HepG2 (cell line): ENCODE data around the gene TRAF4. TPM values are rescaled to one million over a fixed set of nuclear protein-coding genes. Genes with fewer than 3 reads are reported as not detected.

Experiments used
- DMAP1 ChIP-seq: IDR thresholded peaks from 2 replicates; pipeline ENCODE4 v1.6.1; 2016
- HIVEP1 ChIP-seq: sonication (generic); formaldehyde crosslinking; IDR thresholded peaks from 2 replicates; pipeline ENCODE4 v1.4.0; 2020; ENCODE audit warnings: mild to moderate bottlenecking, missing genetic modification reagents
- IKZF5 ChIP-seq: IDR thresholded peaks from 2 replicates; pipeline ENCODE4 v1.6.1; 2018; ENCODE audit warnings: missing genetic modification reagents, mild to moderate bottlenecking, missing compliant biosample characterization
- PAXIP1 ChIP-seq: sonication (generic); formaldehyde crosslinking; conservative IDR thresholded peaks from 2 replicates; pipeline ENCODE4 v1.4.0; 2020; ENCODE audit warnings: mild to moderate bottlenecking, missing genetic modification reagents, moderate library complexity
- PRMT3 ChIP-seq: sonication (generic); formaldehyde crosslinking; IDR thresholded peaks from 2 replicates; pipeline ENCODE4 v1.8.1; 2022; ENCODE audit warnings: low read depth, mild to moderate bottlenecking, moderate library complexity, missing genetic modification reagents, borderline replicate concordance
- RAD21 ChIP-seq: fragments of 450-650 bp; formaldehyde crosslinking; IDR thresholded peaks from 2 replicates; pipeline ENCODE4 v1.5.0; 2020; ENCODE audit warnings: mild to moderate bottlenecking
- SMARCC2 ChIP-seq: fragments of 450-650 bp; IDR thresholded peaks from 2 replicates; pipeline ENCODE4 v1.6.1; 2017; ENCODE audit warnings: antibody characterized with exemption, mild to moderate bottlenecking
- TBX2 ChIP-seq: sonication (generic); formaldehyde crosslinking; IDR thresholded peaks from 2 replicates; pipeline ENCODE4 v1.5.0; 2020; ENCODE audit warnings: missing genetic modification reagents, mild to moderate bottlenecking, borderline replicate concordance
- U2AF1 ChIP-seq: fragments of 200-400 bp; formaldehyde crosslinking; optimal IDR thresholded peaks from 2 replicates; pipeline ENCODE3; 2017; ENCODE audit warnings: mild to moderate bottlenecking, low read depth, low read length
- XBP1 ChIP-seq: sonication (generic); formaldehyde crosslinking; IDR thresholded peaks from 2 replicates; pipeline ENCODE4 v1.5.0; 2020; ENCODE audit warnings: missing genetic modification reagents
- ZFAT ChIP-seq: sonication (generic); formaldehyde crosslinking; conservative IDR thresholded peaks from 2 replicates; pipeline ENCODE4 v1.8.1; 2023; ENCODE audit warnings: missing genetic modification reagents, inconsistent platforms
- ZNF138 ChIP-seq: sonication (generic); formaldehyde crosslinking; IDR thresholded peaks from 2 replicates; pipeline ENCODE4 v1.5.0; 2020; ENCODE audit warnings: mild to moderate bottlenecking, low read depth, missing genetic modification reagents
- ZNF337 ChIP-seq: sonication (generic); formaldehyde crosslinking; IDR thresholded peaks from 2 replicates; pipeline ENCODE4 v1.5.1; 2020; ENCODE audit warnings: missing genetic modification reagents, low read depth, mild to moderate bottlenecking, borderline replicate concordance
- ZNF746 ChIP-seq: sonication (generic); formaldehyde crosslinking; IDR thresholded peaks from 2 replicates; pipeline ENCODE4 v1.8.0; 2022; ENCODE audit warnings: mild to moderate bottlenecking, missing genetic modification reagents
- ZNF788 ChIP-seq: sonication (generic); formaldehyde crosslinking; IDR thresholded peaks from 2 replicates; pipeline ENCODE4 v1.5.0; 2020; ENCODE audit warnings: mild to moderate bottlenecking, missing genetic modification reagents, borderline replicate concordance
- polyA plus RNA-seq, 8 experiments: library from polyadenylated mRNA; depleted of rRNA in 3 of 8; stranded (reverse) in 7 of 8; unstranded in 1 of 8; fragments of >200 nt; fragmentation: Illumina TruSeq in 4 of 8; extraction: Trizol in 4 of 8; gene quantifications; 2 replicates each; pipeline versions ENCODE4 v1.2.1 to v1.2.3, GENCODE V29; 2011 to 2016; ENCODE audit warnings: low read depth in 4 of 8, missing spikeins in 1 of 8, mixed read lengths in 1 of 8; ENCODE audit not compliant: insufficient read depth in 1 of 8
- total RNA-seq, 5 experiments: library from RNA; depleted of rRNA; stranded (reverse); fragments of >200 nt; fragmentation: Illumina TruSeq; extraction: Trizol; gene quantifications; 2 replicates each; pipeline ENCODE4 v1.2.3, GENCODE V29; 2016; ENCODE audit warnings: low read depth in 1 of 5
- TF ChIP-seq, protein P1 (sequence below): sonication (generic); formaldehyde crosslinking; IDR thresholded peaks from 2 replicates; pipeline ENCODE4 v1.8.1; 2023; ENCODE audit warnings: mild to moderate bottlenecking, missing genetic modification reagents
- TF ChIP-seq, protein P2 (sequence below): sonication (generic); formaldehyde crosslinking; IDR thresholded peaks from 2 replicates; pipeline ENCODE4 v1.5.1; 2020; ENCODE audit warnings: mild to moderate bottlenecking, moderate library complexity, missing genetic modification reagents
- TF ChIP-seq, protein P3 (sequence below): sonication (generic); formaldehyde crosslinking; IDR thresholded peaks from 2 replicates; pipeline ENCODE4 v1.4.0; 2020; ENCODE audit warnings: missing genetic modification reagents

TRAF4 gene
- total and polyA plus RNA-seq, 2 of the 13 experiments (the other 11 are each of a cell fraction or from before 2014, with no cell fraction given) = 86.0 to 89.9 TPM

GRCh38 chr17:28744104-28744971 lies 527 bp downstream of the TRAF4 start (continued):
- TF ChIP-seq PAXIP1 (CRISPR knock-in tag) (peak; percentile 66), HIVEP1 (peak; percentile 66), SMARCC2 (no peak), IKZF5 (CRISPR knock-in tag) (peak; percentile 22; the same call in 1 of the 2 replicates), ZNF138 (CRISPR knock-in tag) (0 out of 2 replicates have a peak, but pooled peaks have one; percentile 43), ZNF788 (CRISPR knock-in tag) (peak; percentile 17; the same call in 1 of the 2 replicates), ZNF337 (CRISPR knock-in tag) (no peak), ZNF746 (peak; percentile 30; the same call in 1 of the 2 replicates), DMAP1 (CRISPR knock-in tag) (peak; percentile 77), RAD21 (0 out of 2 replicates have a peak, but pooled peaks have one; percentile 3), PRMT3 (CRISPR knock-in tag) (peak; percentile 84; the same call in 1 of the 2 replicates), ZFAT (CRISPR knock-in tag) (no peak), XBP1 (no peak), U2AF1 (no peak), TBX2 (peak; percentile 15; the same call in 1 of the 2 replicates)
- TF ChIP-seq, protein P1, sequence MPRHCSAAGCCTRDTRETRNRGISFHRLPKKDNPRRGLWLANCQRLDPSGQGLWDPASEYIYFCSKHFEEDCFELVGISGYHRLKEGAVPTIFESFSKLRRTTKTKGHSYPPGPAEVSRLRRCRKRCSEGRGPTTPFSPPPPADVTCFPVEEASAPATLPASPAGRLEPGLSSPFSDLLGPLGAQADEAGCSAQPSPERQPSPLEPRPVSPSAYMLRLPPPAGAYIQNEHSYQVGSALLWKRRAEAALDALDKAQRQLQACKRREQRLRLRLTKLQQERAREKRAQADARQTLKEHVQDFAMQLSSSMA (CRISPR knock-in tag) = no peak
- TF ChIP-seq, protein P2, sequence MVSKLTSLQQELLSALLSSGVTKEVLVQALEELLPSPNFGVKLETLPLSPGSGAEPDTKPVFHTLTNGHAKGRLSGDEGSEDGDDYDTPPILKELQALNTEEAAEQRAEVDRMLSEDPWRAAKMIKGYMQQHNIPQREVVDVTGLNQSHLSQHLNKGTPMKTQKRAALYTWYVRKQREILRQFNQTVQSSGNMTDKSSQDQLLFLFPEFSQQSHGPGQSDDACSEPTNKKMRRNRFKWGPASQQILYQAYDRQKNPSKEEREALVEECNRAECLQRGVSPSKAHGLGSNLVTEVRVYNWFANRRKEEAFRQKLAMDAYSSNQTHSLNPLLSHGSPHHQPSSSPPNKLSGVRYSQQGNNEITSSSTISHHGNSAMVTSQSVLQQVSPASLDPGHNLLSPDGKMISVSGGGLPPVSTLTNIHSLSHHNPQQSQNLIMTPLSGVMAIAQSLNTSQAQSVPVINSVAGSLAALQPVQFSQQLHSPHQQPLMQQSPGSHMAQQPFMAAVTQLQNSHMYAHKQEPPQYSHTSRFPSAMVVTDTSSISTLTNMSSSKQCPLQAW (CRISPR knock-in tag) = peak; percentile 8; the same call in 1 of the 2 replicates
- TF ChIP-seq, protein P3, sequence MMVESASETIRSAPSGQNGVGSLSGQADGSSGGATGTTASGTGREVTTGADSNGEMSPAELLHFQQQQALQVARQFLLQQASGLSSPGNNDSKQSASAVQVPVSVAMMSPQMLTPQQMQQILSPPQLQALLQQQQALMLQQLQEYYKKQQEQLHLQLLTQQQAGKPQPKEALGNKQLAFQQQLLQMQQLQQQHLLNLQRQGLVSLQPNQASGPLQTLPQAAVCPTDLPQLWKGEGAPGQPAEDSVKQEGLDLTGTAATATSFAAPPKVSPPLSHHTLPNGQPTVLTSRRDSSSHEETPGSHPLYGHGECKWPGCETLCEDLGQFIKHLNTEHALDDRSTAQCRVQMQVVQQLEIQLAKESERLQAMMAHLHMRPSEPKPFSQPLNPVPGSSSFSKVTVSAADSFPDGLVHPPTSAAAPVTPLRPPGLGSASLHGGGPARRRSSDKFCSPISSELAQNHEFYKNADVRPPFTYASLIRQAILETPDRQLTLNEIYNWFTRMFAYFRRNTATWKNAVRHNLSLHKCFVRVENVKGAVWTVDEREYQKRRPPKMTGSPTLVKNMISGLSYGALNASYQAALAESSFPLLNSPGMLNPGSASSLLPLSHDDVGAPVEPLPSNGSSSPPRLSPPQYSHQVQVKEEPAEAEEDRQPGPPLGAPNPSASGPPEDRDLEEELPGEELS (CRISPR knock-in tag) = peak; percentile 16; the same call in 1 of the 2 replicates
